Esophagus muscularis mucosa (tissue), 4 donors: Measurements from ENCODE around the gene SNX8. TPM values are rescaled to one million over a fixed set of nuclear protein-coding genes. Genes with fewer than 3 reads are reported as not detected.

Source experiments
- DNase-seq: peaks from one replicate; pipeline ENCODE4 v3.0.0-alpha.2; 2017; ENCODE audit errors: extremely low spot score
- H3K27ac ChIP-seq, 4 donors: fragments of 200-600 bp; sonication (generic); replicated peaks in 1 of 4; 1 replicate in 3 of 4; 2 replicates in 1 of 4; pipeline ENCODE4 v1.5.1; 2016 to 2019; ENCODE audit warnings: mild to moderate bottlenecking in 1 of 4
- H3K27me3 ChIP-seq, 4 donors: fragments of 200-600 bp; sonication (generic); one replicate each; pipeline versions ENCODE4 v1.5.1 to v1.6.0; 2016 to 2019
- H3K36me3 ChIP-seq, 4 donors: fragments of 200-600 bp; sonication (generic); one replicate each; pipeline ENCODE4 v1.5.1; 2016 to 2019
- H3K4me1 ChIP-seq, 4 donors: fragments of 200-600 bp; sonication (generic); one replicate each; pipeline ENCODE4 v1.5.1; 2016 to 2019
- H3K4me3 ChIP-seq, 4 donors: fragments of 200-600 bp; sonication (generic); 1 replicate in 2 of 4; 2 replicates in 2 of 4; pipeline ENCODE4 v1.5.1; 2016 to 2019; ENCODE audit warnings: mild to moderate bottlenecking in 4 of 4, moderate library complexity in 1 of 4
- H3K9me3 ChIP-seq, 4 donors: fragments of 200-600 bp; sonication (generic); 1 replicate in 3 of 4; 2 replicates in 1 of 4; pipeline ENCODE4 v1.5.1; 2016 to 2019
- EP300 ChIP-seq: sonication (generic); formaldehyde crosslinking; IDR thresholded peaks from one replicate; pipeline ENCODE4 v1.6.1; 2017; ENCODE audit warnings: antibody characterized with exemption
- POLR2A ChIP-seq: fragments of 450-650 bp; IDR thresholded peaks from one replicate; pipeline ENCODE4 v1.6.1; 2017; ENCODE audit warnings: antibody characterized with exemption, moderate library complexity, mild to moderate bottlenecking, low read depth
- POLR2AphosphoS5 ChIP-seq, 2 donors: sonication (generic); formaldehyde crosslinking; IDR thresholded peaks; one replicate each; pipeline ENCODE4 v1.6.1; 2017; ENCODE audit warnings: antibody characterized with exemption in 2 of 2
- WGBS: methylation state at CpG from one replicate; pipeline ENCODE4 v1.1.5; 2018; 5-methylcytosine and 5-hydroxymethylcytosine counted together
- intact Hi-C: fragments of 100-400 bp; cut with DNase I; formaldehyde crosslinking; loops from one replicate; pipeline ENCODE4 v1.15.1; 2023
- total RNA-seq, 4 donors: library from RNA; depleted of rRNA; stranded (reverse); fragments of >200 nt; gene quantifications; one replicate each; pipeline versions ENCODE4 v1.1.0 to v1.2.1, GENCODE V29; 2016
- TF ChIP-seq, protein P1 (sequence below), 3 experiments: fragments of 200-600 bp in 2 of 3; fragments of 450-650 bp in 1 of 3; sonication (generic) in 2 of 3; IDR thresholded peaks; one replicate each; pipeline ENCODE4 v1.5.1; 2017 to 2019; ENCODE audit warnings: antibody characterized with exemption in 3 of 3, mild to moderate bottlenecking in 2 of 3, moderate library complexity in 1 of 3

The SNX8 gene
- total RNA-seq, 4 donors from 2014 or later: 6.8 to 9.9 (median 8.7) TPM

DNA sequence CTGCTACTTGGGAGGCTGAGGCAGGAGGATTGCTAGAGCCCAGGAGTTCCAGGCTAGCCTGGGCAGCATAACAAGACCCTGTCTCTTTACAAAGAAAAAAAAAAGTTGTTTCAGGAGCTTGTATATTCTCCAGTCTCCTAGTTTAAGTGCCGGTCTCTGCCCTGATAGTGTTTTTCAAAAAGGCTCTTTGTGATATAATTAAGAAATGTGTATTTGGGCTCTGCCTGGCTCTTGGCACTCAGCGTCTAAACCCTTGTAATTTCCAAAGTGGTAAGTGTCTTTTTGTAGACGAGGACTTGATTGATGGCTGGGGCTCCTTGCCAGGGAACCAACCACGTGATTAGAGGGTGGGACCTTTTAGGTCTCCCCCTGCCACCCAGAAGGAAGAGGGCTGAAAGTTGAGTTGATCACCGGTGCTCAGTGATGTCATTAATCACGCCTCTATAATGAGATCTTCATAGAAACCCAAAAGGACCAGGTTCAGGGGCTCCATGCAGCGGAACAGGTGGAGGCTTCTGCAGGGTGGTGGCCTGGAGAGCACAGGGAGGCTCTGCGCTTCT lies 44.8 kb upstream of the SNX8 start:
- Histone ChIP-seq H3K4me1 (peaks cover 33 to 65% (median 55%) of the 10 kb centered on the region in 4 donors), H3K27me3 (no peaks in the 10 kb centered on the region), H3K36me3 (peaks cover 30 to 61% (median 46%) of the 10 kb centered on the region in 4 donors), H3K9me3 (no peaks in the 10 kb centered on the region), H3K27ac (no peak overlapping the region), H3K4me3 (no peak overlapping the region)
- no peak for DNase-seq
- 60% methylated on average over 8 of the region's 8 CpGs for WGBS
- TF ChIP-seq POLR2AphosphoS5 (IDR thresholded peaks at IDR 0.05): no peak
- intact Hi-C loops: loop anchor here (5.0 kb wide), 1 partner anchor 787 kb away; the partner anchor contains the start of gene PSMG3

DNA sequence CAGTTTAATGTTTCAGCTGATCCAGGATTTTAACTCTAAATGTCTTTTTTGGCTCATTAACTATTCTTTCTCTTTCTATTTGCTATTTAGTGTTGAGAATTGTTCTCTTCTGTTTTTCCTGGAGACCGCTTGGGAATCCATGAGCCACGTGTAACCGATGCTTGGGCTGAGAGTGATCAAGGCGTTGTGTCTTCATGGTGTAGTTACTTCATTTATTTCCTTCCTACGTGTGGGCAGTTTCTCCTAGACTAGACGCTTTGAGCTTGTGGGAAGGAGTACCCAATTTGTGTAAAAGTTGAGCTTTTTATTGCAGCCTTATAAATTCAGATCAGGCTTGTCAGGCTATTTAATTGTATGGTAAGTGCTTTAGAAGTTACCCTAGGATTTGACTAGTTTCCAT lies 43.3 kb upstream of the SNX8 start:
- 63% methylated on average over 6 of the region's 6 CpGs for WGBS
- TF ChIP-seq EP300: no peak
- TF ChIP-seq, protein P1, sequence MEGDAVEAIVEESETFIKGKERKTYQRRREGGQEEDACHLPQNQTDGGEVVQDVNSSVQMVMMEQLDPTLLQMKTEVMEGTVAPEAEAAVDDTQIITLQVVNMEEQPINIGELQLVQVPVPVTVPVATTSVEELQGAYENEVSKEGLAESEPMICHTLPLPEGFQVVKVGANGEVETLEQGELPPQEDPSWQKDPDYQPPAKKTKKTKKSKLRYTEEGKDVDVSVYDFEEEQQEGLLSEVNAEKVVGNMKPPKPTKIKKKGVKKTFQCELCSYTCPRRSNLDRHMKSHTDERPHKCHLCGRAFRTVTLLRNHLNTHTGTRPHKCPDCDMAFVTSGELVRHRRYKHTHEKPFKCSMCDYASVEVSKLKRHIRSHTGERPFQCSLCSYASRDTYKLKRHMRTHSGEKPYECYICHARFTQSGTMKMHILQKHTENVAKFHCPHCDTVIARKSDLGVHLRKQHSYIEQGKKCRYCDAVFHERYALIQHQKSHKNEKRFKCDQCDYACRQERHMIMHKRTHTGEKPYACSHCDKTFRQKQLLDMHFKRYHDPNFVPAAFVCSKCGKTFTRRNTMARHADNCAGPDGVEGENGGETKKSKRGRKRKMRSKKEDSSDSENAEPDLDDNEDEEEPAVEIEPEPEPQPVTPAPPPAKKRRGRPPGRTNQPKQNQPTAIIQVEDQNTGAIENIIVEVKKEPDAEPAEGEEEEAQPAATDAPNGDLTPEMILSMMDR (IDR thresholded peaks at IDR 0.05): no peak
- TF ChIP-seq POLR2AphosphoS5 (IDR thresholded peaks at IDR 0.05): no peak
- no peak for TF ChIP-seq POLR2A
- intact Hi-C loops: loop anchor here (5.0 kb wide), 1 partner anchor 785 kb away; the partner anchor contains the start of gene PSMG3

DNA sequence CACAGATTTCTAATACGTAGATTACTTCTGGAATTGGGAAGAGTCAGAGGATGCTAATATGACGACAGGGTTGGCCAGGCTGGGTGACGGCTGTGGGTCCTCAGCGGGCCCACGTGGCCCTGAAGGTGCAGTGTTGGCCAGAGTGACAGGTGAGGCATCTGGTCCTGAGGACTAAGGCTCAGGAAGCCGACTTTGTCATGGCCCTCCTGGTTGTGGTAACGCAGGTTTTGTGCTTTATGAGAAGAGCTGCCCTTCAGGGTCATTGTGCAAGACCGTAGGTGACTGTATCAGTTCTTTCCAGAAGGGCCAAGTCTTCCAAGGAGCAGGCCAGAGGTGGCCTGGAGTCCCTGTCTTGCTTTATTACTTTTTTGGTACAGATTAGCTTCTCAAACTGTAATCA lies 42.9 kb upstream of the SNX8 start:
- Histone ChIP-seq H3K27ac (no peak overlapping the region), H3K4me3 (no peak overlapping the region), H3K9me3 (no peaks in the 10 kb centered on the region), H3K36me3 (peaks cover 11 to 42% (median 27%) of the 10 kb centered on the region in 4 donors), H3K27me3 (no peaks in the 10 kb centered on the region), H3K4me1 (peaks cover 33 to 74% (median 65%) of the 10 kb centered on the region in 4 donors)
- WGBS: 71% methylated on average over 8 of the region's 8 CpGs
- intact Hi-C loops: loop anchor here (5.0 kb wide), 1 partner anchor 785 kb away; the partner anchor contains the start of gene PSMG3
- TF ChIP-seq POLR2AphosphoS5 (IDR thresholded peaks at IDR 0.05): no peak
- TF ChIP-seq POLR2A: no peak
- TF ChIP-seq, protein P1 (IDR thresholded peaks at IDR 0.05): no peak
- no peak for TF ChIP-seq EP300
- DNase-seq: no peak

More for the DNA sequence above, 43.3 kb upstream of the SNX8 start:
- H3K27me3 ChIP-seq: no peaks in the 10 kb centered on the region
- no peak overlapping the region for H3K4me3 ChIP-seq
- no peaks in the 10 kb centered on the region for H3K9me3 ChIP-seq
- H3K4me1 ChIP-seq: peaks cover 33 to 74% (median 65%) of the 10 kb centered on the region in 4 donors
- no peak for DNase-seq
- H3K27ac ChIP-seq: no peak overlapping the region
- peaks cover 15 to 46% (median 31%) of the 10 kb centered on the region in 4 donors for H3K36me3 ChIP-seq

DNA sequence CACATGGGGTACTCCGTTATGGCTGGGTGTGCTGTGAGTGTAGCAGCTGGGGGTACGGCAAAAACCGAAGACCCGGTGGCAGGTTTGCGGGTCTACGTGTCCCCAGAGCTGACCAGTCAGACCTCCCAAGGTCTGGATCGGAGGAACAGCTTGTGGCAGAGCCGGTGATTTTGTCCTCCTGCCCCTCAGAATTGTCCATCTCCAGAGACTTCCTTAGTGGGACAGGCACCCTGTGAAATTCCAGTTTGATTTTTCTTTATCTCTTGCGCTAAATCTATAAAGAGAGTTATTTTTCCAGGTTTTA lies 41.4 kb upstream of the SNX8 start:
- no peak for DNase-seq
- Histone ChIP-seq H3K4me1 (peaks cover 33 to 65% (median 64%) of the 10 kb centered on the region in 4 donors), H3K27ac (peak overlapping the region in 2 of 4 donors; percentile 93 to 97), H3K4me3 (peak overlapping the region; percentile 90 to 100 (median 96)), H3K27me3 (no peaks in the 10 kb centered on the region), H3K9me3 (no peaks in the 10 kb centered on the region), H3K36me3 (peaks cover 0 to 27% (median 12%) of the 10 kb centered on the region in 4 donors)
- intact Hi-C loops: loop anchor here (1.0 to 5.0 kb wide), 2 partner anchors 48 to 783 kb away; partner anchors contain the start of genes CHST12 and PSMG3
- TF ChIP-seq, protein P1 (IDR thresholded peaks at IDR 0.05): no peak
- no peak for TF ChIP-seq POLR2A
- TF ChIP-seq EP300: no peak
- no peak for TF ChIP-seq POLR2AphosphoS5 (IDR thresholded peaks at IDR 0.05)
- 7% methylated on average over 9 of the region's 9 CpGs for WGBS

DNA sequence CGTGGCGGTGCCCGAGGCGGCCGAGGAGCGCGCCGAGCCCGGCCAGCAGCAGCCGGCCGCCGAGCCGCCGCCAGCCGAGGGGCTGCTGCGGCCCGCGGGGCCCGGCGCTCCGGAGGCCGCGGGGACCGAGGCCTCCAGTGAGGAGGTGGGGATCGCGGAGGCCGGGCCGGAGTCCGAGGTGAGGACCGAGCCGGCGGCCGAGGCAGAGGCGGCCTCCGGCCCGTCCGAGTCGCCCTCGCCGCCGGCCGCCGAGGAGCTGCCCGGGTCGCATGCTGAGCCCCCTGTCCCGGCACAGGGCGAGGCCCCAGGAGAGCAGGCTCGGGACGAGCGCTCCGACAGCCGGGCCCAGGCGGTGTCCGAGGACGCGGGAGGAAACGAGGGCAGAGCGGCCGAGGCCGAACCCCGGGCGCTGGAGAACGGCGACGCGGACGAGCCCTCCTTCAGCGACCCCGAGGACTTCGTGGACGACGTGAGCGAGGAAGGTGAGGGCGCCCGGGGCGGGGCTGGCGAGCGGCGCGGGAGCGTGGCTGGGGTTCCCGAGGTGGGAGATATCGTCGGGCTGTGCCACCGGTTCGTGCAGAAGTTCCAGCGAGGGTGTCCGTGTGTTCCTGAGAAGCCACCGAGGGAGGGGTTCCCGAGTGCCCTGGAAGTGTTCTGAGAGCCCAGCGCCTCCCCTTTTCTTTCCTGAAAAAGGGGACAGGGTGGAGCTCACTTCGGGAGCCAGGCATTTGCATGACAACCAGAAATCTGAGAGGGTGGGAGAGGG lies 40.9 kb upstream of the SNX8 start:
- no peaks in the 10 kb centered on the region for H3K9me3 ChIP-seq
- H3K4me3 ChIP-seq: peak overlapping the region; percentile 90 to 100 (median 96)
- H3K4me1 ChIP-seq: peaks cover 33 to 60% (median 59%) of the 10 kb centered on the region in 4 donors
- no peak for DNase-seq
- 6% methylated on average over 30 of the region's 92 CpGs for WGBS
- intact Hi-C loops: loop anchor here (5.0 kb wide), 3 partner anchors 43 to 783 kb away; partner anchors contain the start of genes PSMG3 and SNX8
- H3K27ac ChIP-seq: peak overlapping the region; percentile 93 to 98 (median 97)
- no peaks in the 10 kb centered on the region for H3K27me3 ChIP-seq
- no peak for TF ChIP-seq POLR2AphosphoS5 (IDR thresholded peaks at IDR 0.05)
- TF ChIP-seq EP300: no peak
- TF ChIP-seq, protein P1 (IDR thresholded peaks at IDR 0.05): no peak
- TF ChIP-seq POLR2A: no peak
- H3K36me3 ChIP-seq: peaks cover 0 to 22% (median 9%) of the 10 kb centered on the region in 4 donors
